Activated naive CD4-positive, alpha-beta T cell treated with anti-CD3 and anti-CD28 coated beads, Interleukin-2, amount 50 U/mL, for 16 hours (primary cell): ENCODE measurements around the gene H2BK1.

Source experiments
- DNase-seq: peaks from one replicate; pipeline ENCODE4 v3.0.0-alpha.2; 2020

H2BK1 gene

DNA sequence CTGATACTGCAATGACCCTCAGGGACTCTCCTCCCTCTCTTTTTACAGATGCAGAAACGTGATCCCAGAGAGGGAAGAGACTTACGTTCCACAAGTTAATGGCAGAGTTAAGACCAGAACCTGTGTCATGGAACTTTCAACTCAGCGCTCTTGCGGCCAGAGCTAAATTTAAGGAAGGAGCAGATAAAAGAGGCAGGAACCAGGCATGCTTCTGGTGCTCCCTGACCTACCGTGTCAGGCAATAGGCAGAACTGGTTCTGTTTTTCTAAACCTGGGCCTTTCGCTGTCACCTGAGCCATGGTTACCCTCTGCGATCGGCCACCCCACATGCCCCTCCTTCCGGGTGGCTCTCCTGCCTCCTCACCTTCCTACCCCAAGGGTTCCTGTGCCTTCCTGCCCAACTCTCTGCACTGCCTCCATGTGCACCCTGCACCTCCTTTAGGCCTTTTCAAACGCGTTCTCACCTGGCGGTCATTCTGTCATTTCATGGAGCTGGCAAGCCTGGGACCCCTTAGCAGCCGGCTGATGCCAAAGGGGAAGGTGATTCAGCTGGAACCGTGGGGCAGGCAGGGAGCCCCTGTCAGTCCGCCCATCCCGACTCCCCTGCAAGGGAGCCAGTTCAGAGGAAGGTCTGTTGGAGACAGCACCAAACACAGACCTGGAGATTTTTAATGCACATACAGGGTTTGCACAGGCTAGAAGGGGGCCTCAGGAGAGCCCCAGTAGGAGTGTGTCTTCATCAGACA lies 35.1 kb downstream of the H2BK1 start:
- DNase-seq: no peak

DNA sequence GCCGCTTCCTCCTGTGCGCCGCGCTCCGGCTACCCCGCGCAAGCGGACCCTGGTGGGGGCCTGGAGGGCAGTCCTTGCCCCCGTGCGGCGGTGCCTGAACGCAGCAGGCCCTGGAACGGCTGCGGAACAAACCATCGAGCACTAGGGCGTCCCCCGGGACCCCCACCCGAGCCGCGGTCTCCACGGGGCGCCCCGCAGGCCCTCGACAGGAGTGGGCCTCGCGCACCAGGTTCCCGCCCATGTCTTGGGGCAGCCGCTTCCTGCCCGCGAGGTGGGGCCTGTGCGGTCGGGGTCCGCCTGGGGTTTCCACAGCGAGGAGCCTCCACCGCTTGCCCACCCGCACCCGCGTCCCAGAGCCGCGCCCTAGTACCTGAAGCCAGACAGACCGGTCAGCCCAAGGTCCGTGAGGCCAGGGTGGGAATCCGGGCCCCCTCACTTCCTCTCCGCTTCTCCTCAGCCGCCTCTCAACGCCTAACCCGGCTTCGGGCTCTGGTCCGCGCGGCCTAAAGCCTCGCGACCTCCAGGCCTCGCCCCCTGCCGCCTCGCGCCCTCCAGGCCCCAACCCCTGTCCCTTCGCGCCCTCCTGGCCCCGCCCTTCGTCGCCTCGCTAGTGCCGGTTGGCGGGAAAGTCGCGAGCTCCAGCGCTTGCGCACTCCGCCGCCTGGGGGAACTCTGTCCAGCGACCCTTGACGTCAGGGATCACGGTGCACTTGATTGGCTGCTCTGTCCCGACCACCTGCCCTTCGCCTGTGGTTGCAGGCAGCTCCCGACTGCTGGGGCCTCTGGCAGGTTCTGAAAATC lies 35.8 kb downstream of the H2BK1 start:
- peak; percentile 31 for DNase-seq

DNA sequence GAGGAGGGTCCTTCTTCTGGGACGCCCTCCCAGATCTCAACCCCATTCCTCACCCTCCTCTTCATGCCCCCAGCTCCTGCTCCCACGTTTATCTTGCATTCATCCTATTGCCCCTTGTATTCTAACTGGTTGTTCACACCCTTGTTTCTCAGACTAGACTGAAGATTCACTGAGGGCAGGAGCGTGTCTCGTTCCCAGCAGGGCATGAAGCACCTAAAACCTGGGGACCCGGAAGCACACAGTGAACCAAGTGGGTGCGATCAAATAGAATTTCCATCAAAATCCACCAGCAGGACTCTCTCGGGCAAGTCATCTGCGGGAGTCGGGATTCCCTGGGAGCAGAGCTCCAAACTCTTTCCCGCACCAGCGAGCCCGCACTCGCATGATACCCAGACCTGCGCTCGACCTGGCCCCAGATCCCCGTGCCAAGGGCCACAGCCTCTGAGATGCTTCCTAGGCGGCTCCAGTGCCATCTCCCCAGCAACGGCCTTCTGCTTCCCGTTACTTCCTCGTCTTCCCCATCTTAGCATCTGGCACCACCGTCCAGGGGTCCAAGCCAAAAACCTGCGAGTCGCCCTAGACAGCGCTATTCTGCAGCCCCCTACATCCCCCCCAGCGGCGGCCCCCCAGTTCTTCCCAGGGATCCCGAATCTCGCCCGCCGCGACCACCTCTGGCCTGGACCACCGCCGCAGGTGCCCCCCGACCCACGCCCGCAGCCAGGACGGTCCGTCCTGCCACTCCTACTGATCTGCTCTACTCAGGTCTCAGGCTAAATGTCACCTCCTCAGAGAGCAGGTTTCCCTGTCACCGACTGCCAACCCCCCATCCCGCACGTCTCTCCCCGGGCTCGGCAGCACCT lies 36.7 kb downstream of the H2BK1 start:
- no peak for DNase-seq

DNA sequence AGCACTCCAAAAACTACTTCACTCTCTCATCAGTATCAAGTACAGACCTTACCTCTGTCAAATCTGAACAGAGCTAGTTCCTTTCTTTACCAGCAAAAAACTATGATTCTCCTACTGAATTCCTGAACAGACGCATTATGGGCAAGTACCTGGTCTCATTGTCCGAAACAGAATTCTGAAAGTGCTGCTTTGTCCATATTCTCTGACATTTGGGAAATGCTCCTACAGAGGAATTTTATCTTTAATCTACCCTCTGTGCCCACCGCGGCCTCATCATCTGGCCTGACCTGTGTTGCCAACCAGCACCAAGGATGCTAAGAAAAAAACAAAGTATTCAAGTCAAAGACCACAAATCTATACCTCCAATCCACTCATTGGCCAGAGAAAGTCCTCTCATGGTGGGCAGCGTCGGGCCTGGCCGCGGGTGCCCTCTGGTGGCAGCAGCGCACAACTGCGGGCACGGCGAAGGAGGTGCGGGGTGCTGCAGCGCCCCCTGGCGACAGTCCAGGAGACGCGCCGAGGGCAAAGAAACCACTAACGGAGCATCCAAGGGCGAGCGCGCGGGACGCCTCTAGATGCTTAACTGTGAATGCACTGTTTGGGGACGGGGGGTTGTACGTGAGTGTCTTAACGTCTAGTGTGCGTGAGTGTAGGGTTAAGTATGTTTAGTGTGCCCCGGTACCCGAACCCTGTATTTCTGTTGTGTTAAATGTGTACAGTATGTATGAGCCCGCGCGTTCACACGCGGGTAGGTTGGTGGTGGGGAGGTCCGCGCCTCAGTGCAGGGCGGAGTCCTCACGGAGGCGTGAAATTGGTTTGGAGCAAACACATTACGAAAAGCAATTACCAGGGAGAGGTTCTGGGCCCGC lies 37.8 kb downstream of the H2BK1 start:
- DNase-seq: peak; percentile 74

DNA sequence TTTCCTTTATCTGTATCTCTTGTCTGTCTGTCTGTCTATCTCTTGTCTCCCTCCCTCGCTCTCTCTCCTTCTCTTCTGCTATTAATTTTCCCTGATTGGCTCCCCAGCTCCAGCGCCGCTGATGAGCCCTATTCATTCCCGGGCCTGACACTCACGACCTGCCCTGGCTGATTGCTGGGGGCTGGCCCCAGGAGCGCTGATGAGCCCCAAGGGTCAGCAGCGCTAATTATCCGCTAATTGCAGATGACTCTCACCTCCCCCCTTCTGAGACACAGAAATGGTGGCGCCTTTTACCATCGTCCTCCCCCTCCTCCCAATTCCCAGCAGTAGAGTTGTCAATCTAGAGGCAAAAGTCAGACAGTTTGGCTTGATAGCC lies 41.5 kb downstream of the H2BK1 start:
- DNase-seq: no peak

DNA sequence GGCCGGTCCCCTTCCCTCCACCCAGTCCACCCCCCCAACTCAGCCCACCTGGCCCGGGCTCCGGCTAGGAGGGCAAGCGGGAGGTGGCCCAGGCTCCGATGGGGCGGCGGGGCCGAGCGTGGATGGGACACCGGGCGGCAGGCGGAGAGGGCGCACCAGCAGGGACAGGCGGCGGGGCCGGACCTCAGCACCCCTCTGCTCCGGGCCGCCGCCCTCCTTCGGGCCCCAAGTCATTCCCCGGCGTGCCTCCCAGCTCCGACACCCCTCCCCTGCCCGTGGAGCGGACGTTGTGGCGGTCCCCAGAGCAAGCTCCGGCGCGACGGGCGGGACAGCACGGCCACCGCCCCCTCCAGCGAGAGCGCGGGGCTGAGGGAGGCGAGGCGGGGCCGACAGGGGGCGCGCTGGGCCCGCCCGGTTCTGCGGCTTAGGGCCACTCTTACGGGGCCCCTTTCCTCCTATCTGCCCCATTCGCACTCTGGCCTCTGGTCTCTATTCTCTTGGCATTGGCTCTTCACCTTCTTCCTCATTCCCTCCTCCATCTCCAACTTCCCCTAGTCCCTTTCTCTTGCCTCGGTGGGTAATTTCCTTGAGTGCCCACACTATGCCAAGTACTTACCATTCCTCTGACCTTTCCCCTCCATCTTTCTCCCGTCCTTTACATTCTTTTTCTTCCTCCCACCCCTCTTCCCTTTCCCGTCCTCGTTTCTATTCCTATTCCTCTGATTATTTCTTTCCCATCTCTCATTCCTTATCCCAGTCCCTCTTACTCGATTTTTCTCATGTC lies 42.1 kb downstream of the H2BK1 start:
- DNase-seq: peak; percentile 69

DNA sequence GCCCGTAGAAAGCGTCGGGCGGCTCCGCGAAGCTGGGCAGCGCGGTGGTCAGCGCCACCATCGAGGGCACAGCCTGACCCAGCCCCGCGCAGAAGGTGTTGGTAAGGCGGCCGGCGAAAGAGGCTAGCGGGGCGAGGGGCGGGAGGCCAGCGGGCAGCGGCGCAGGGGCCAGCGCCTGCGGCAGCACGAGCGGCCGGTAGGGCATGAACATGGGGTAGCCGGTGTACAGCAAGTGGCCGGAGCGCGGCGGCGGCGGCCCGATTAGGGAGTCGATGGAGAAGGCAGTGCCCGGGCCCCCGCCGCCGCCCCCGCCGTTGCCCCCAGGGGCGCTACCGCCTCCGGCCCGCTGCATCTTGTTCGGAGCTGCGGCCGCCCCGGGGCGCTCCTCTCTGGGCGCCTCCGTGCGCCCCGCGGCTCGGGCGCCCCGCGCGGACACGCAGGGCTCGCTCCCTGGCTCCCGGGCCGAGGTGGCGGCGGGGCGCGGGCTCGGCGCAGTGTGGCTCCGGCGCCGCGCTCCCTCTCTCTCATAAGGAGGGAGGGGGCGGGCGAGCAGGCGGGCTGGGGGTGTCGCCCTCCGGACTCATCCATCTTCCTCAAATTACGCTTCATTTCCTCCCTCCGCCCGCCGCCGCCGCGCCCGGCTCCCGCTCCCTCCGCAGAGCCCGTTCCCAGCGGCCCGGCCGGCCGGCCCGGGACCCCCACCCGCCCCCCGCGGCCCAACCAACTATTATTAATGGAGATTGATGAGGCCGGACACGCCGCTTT lies 42.9 kb downstream of the H2BK1 start, which contains the start of gene GBX1:
TSS of gene GBX1 (minus strand) at position 498 of the 765 bp plus-strand sequence. CDS start at position 352, 146 bp downstream.
- peak; percentile 24 for DNase-seq

DNA sequence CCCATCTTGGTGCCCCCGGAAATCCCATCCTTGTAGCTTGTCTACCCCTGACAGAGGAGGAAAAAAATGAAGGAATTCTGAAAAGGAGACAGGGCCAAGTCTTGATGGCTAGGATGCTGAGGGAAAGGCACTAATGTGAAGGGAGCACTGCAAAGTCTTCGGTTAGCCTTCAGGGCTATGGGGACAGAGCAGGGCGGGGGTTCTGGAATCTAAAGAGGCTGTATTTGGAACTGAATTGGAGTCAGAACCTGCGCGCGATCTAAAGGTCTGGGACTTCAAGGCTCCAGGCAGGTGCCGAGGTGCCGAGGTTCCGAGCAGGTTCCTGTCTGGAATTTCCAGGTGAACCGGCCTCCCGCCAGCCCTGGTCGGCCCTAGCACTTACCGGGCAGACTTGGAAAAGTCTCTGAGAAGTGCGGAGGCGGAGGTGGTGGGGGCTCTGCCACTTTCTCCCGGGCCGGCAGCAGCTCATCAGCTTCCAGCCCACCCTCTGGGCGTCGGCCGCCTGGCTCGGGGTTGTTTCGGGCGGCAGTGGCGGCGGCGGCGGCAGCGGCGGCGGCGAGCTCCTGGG lies 43.6 kb downstream of the H2BK1 start:
- no peak for DNase-seq

DNA sequence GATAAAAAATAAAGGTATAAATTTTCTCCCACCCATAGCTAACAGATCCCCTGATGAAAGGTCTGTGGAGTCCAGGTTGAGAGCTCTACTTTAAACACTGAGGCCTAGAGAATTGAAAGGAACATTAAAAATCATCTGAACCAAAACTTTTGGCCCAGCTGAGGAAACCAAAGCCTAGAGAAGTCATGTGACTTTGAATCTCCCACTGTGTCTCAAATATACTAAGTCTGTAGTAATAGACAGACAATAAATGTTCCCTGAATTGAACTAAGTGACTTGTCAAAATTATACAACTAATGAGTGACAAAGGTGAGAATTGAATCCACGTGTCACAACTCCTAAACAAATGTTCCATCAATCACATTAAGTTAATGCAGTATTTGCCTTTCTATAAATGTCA lies 48.5 kb downstream of the H2BK1 start:
- DNase-seq: no peak
